NT2/D1 (cell line): ENCODE data around the gene TAF10.

Experiments used
- DNase-seq: peaks from one replicate; pipeline ENCODE4 v3.0.0-alpha.2; 2011; ENCODE audit warnings: low read depth, low spot score
- H3K27me3 ChIP-seq: 2 replicates; pipeline ENCODE4 v1.6.0; 2011; ENCODE audit warnings: mild to moderate bottlenecking; ENCODE audit not compliant: insufficient read length, insufficient read depth
- H3K36me3 ChIP-seq: 2 replicates; pipeline ENCODE4 v1.6.1; 2011; ENCODE audit warnings: mild to moderate bottlenecking, low read length, mixed read lengths; ENCODE audit not compliant: insufficient read depth, insufficient read length
- H3K4me1 ChIP-seq: 2 replicates; pipeline ENCODE4 v1.5.1; 2011; ENCODE audit not compliant: insufficient read depth, insufficient read length
- H3K4me3 ChIP-seq: 2 replicates; pipeline ENCODE4 v1.5.1; 2011; ENCODE audit warnings: low read depth; ENCODE audit not compliant: insufficient read length
- H3K9ac ChIP-seq: 2 replicates; pipeline ENCODE4 v1.6.0; 2011; ENCODE audit warnings: low read depth; ENCODE audit not compliant: insufficient read length
- H3K9me3 ChIP-seq: 2 replicates; pipeline ENCODE4 v1.5.1; 2011; ENCODE audit warnings: mild to moderate bottlenecking, low read length; ENCODE audit not compliant: insufficient read depth
- SUZ12 ChIP-seq: IDR thresholded peaks from 2 replicates; pipeline ENCODE4 v1.6.1; 2011; ENCODE audit not compliant: insufficient read length, insufficient read depth; ENCODE audit errors: extremely low read depth
- YY1 ChIP-seq: IDR thresholded peaks from 2 replicates; pipeline ENCODE4 v1.6.1; 2011; ENCODE audit not compliant: insufficient read length, insufficient read depth
- ZNF274 ChIP-seq: IDR thresholded peaks from 2 replicates; pipeline ENCODE4 v1.6.1; 2011; ENCODE audit warnings: mild to moderate bottlenecking, low read depth, low read length

TAF10 gene

GRCh38 chr11:6633422-6634408 lies 21.7 kb upstream of the TAF10 start:
- no peak for TF ChIP-seq YY1
- TF ChIP-seq ZNF274: no peak
- TF ChIP-seq SUZ12: no peak
- peaks cover 55% of the 10 kb centered on the region for H3K36me3 ChIP-seq
- no peaks in the 10 kb centered on the region for H3K9me3 ChIP-seq
- no peak overlapping the region for H3K4me3 ChIP-seq
- H3K9ac ChIP-seq: no peak overlapping the region
- H3K27me3 ChIP-seq: peaks cover 15% of the 10 kb centered on the region
- DNase-seq: no peak
- H3K4me1 ChIP-seq: no peaks in the 10 kb centered on the region

- TF ChIP-seq SUZ12 (no peak), YY1 (no peak)
- DNase-seq: no peak
- H3K36me3 ChIP-seq: peaks cover 62% of the 10 kb centered on the region
- H3K4me1 ChIP-seq: no peaks in the 10 kb centered on the region
- H3K27me3 ChIP-seq: peaks cover 15% of the 10 kb centered on the region
- no peaks in the 10 kb centered on the region for H3K9me3 ChIP-seq
- no peak overlapping the region for H3K4me3 ChIP-seq
- no peak overlapping the region for H3K9ac ChIP-seq
Measured at GRCh38 chr11:6632116-6633073, 20.4 kb upstream of the TAF10 start.

- no peaks in the 10 kb centered on the region for H3K9me3 ChIP-seq
- H3K4me3 ChIP-seq: no peak overlapping the region
- H3K36me3 ChIP-seq: peaks cover 71% of the 10 kb centered on the region
- H3K27me3 ChIP-seq: peaks cover 15% of the 10 kb centered on the region
- H3K9ac ChIP-seq: no peak overlapping the region
- H3K4me1 ChIP-seq: no peaks in the 10 kb centered on the region
- DNase-seq: no peak
- TF ChIP-seq SUZ12 (no peak), YY1 (no peak), ZNF274 (no peak)
Measured at GRCh38 chr11:6631361-6631890, 19.4 kb upstream of the TAF10 start.

GRCh38 chr11:6630632-6631291 lies 18.7 kb upstream of the TAF10 start:
- Histone ChIP-seq H3K9ac (no peak overlapping the region), H3K9me3 (no peaks in the 10 kb centered on the region), H3K4me1 (no peaks in the 10 kb centered on the region), H3K36me3 (peaks cover 78% of the 10 kb centered on the region), H3K4me3 (no peak overlapping the region), H3K27me3 (peaks cover 15% of the 10 kb centered on the region)
- TF ChIP-seq YY1 (no peak), ZNF274 (no peak), SUZ12 (no peak)
- no peak for DNase-seq

- Histone ChIP-seq H3K9ac (no peak overlapping the region), H3K27me3 (peaks cover 15% of the 10 kb centered on the region), H3K4me1 (no peaks in the 10 kb centered on the region), H3K9me3 (no peaks in the 10 kb centered on the region), H3K36me3 (peaks cover 85% of the 10 kb centered on the region), H3K4me3 (no peak overlapping the region)
- no peak for DNase-seq
- TF ChIP-seq ZNF274: no peak
- no peak for TF ChIP-seq YY1
Measured at GRCh38 chr11:6629892-6630631, 18.0 kb upstream of the TAF10 start.

GRCh38 chr11:6629573-6629891 lies 17.5 kb upstream of the TAF10 start:
- no peak for TF ChIP-seq ZNF274
- TF ChIP-seq YY1: no peak
- no peak for TF ChIP-seq SUZ12
- Histone ChIP-seq H3K36me3 (peaks cover 90% of the 10 kb centered on the region), H3K9ac (no peak overlapping the region), H3K9me3 (no peaks in the 10 kb centered on the region), H3K27me3 (peaks cover 15% of the 10 kb centered on the region), H3K4me1 (no peaks in the 10 kb centered on the region), H3K4me3 (no peak overlapping the region)
- no peak for DNase-seq
